Keratinocyte (primary cell): ENCODE measurements around the gene MLLT10.

ENCODE experiments used
- EZH2 ChIP-seq: IDR thresholded peaks from one replicate; pipeline ENCODE4 v1.6.1; 2012; ENCODE audit warnings: inconsistent platforms, mild to moderate bottlenecking, low read length, moderate library complexity
- TF ChIP-seq, protein P1 (sequence below), 3 experiments: IDR thresholded peaks in 1 of 3; conservative IDR thresholded peaks in 1 of 3; optimal IDR thresholded peaks in 1 of 3; 2 replicates in 2 of 3; 3 replicates in 1 of 3; pipeline versions ENCODE3 to v1.5.1; 2011; ENCODE audit warnings: low read length in 3 of 3, mild to moderate bottlenecking in 3 of 3, moderate library complexity in 2 of 3, control low read depth in 1 of 3, inconsistent platforms in 1 of 3; ENCODE audit not compliant: insufficient read depth in 2 of 3; ENCODE audit errors: extremely low read depth in 1 of 3

DNA sequence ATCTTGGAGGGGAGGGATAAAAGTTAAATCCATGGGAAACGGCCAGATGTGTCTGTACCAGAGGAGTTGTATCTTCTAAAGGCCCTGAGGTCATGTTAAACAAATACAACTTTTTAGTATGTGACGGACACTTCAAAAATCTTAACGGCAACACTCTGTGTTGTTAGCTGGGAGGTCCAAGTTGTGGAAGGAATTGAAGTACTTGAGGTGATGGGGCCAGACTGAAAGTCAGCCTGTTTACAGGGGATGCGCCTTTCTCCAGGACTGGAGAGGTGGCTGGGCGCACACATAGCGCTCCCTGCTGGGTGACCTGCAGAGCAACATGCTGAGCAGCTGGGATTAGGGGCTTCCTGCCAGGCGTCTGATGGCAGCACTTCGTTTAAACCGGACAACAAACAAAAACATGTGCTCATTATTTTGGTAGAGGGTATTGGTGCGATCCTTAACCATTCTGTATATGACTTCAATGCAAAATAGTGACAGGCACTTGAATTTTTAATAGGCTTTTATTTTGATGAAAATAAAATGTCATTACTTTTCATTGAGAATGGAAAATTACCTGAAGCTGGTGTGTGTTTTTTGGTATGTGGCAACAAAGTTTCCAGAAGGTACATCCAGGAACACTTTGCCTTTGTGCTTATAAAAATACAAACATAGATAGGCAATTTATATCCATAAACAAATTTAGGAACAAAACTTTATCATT lies 198.2 kb downstream of the MLLT10 start:
- TF ChIP-seq, protein P1, sequence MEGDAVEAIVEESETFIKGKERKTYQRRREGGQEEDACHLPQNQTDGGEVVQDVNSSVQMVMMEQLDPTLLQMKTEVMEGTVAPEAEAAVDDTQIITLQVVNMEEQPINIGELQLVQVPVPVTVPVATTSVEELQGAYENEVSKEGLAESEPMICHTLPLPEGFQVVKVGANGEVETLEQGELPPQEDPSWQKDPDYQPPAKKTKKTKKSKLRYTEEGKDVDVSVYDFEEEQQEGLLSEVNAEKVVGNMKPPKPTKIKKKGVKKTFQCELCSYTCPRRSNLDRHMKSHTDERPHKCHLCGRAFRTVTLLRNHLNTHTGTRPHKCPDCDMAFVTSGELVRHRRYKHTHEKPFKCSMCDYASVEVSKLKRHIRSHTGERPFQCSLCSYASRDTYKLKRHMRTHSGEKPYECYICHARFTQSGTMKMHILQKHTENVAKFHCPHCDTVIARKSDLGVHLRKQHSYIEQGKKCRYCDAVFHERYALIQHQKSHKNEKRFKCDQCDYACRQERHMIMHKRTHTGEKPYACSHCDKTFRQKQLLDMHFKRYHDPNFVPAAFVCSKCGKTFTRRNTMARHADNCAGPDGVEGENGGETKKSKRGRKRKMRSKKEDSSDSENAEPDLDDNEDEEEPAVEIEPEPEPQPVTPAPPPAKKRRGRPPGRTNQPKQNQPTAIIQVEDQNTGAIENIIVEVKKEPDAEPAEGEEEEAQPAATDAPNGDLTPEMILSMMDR (optimal IDR thresholded peaks at IDR 0.05 in 1 of 3, IDR thresholded peaks at IDR 0.05 in 1 of 3, conservative IDR thresholded peaks at IDR 0.05 in 1 of 3; ENCODE audit: extremely low read depth in 1 of 3, insufficient read depth in 2 of 3, low read length in 3 of 3), result peak; percentile 73 to 86 (median 86)
- TF ChIP-seq EZH2, result no peak
